ENCODE measurements around the gene STAT2. TPM values are rescaled to one million over a fixed set of nuclear protein-coding genes. Genes with fewer than 3 reads are reported as not detected.
A peak's percentile ranks its signal among the peaks of the same experiment; 100 is the strongest.

Gene STAT2
- total RNA-seq, 1 experiment from 2014 or later, result 76.6 TPM

GRCh38 chr12:56296295-56296694 is 63.6 kb downstream of the STAT2 start:
- peaks cover 6% of the 10 kb centered on the region for H4K20me1 ChIP-seq (ENCODE audit: insufficient read depth)
- DNase-seq, result no peak
- H3K79me2 ChIP-seq (ENCODE audit: low read depth), result peaks cover 74% of the 10 kb centered on the region
- H3K4me2 ChIP-seq, result no peak overlapping the region; the same call in 1 of the 2 replicates
- H3K27me3 ChIP-seq (ENCODE audit: insufficient read depth, low read depth), result no peaks in the 10 kb centered on the region
- H3F3A ChIP-seq (ENCODE audit: insufficient read depth, low read depth), result peaks cover 42% of the 10 kb centered on the region
- H3K9me2 ChIP-seq (ENCODE audit: insufficient read depth), result no peaks in the 10 kb centered on the region
- H3K9me3 ChIP-seq (ENCODE audit: insufficient read depth, low read depth), result no peaks in the 10 kb centered on the region
- TF ChIP-seq, protein P1, sequence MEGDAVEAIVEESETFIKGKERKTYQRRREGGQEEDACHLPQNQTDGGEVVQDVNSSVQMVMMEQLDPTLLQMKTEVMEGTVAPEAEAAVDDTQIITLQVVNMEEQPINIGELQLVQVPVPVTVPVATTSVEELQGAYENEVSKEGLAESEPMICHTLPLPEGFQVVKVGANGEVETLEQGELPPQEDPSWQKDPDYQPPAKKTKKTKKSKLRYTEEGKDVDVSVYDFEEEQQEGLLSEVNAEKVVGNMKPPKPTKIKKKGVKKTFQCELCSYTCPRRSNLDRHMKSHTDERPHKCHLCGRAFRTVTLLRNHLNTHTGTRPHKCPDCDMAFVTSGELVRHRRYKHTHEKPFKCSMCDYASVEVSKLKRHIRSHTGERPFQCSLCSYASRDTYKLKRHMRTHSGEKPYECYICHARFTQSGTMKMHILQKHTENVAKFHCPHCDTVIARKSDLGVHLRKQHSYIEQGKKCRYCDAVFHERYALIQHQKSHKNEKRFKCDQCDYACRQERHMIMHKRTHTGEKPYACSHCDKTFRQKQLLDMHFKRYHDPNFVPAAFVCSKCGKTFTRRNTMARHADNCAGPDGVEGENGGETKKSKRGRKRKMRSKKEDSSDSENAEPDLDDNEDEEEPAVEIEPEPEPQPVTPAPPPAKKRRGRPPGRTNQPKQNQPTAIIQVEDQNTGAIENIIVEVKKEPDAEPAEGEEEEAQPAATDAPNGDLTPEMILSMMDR (conservative IDR thresholded peaks at IDR 0.05), result no peak
- TF ChIP-seq EZH2 (IDR thresholded peaks at IDR 0.05; ENCODE audit: low read depth), result no peak
- H3K27ac ChIP-seq, result 0 out of 2 replicates have a peak overlapping the region, but pooled peaks have one; percentile 27
- ChIA-PET POLR2A (ENCODE audit: unreplicated experiment) (no interaction called here), CTCF (no interaction called here)
- H2AFZ ChIP-seq, result no peak overlapping the region
- 0 out of 2 replicates have a peak, but pooled peaks cover 11% of the 10 kb centered on the region for H3K36me3 ChIP-seq (ENCODE audit: low read depth)
- H3K4me3 ChIP-seq, result no peak overlapping the region
- intact Hi-C loops (cut with micrococcal nuclease; ENCODE audit: unreplicated experiment), result no loop called here
- peaks cover 56% of the 10 kb centered on the region for H3K4me1 ChIP-seq (replicated peaks; ENCODE audit: insufficient read depth)
- BruUV-seq (replicated peaks), result no TSS peak

DNA sequence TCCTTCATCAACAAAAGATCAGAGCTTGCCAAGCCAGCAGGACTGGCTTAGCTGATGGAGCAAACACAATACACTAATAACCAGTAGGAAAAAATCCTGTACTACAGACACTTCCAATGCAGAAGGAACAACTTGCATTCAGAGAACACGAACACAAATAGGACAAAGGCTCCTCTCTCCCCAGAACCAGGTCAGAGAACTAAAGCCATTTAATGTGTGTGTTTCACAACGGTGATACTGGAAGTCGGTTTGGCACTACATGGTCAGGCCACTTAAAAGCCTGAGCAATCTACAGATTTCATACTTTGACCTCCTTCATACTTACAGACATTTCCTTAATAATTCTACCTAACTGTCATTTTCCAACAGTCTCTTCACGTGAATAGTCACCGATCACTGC is 66.1 kb downstream of the STAT2 start:
- H3K36me3 ChIP-seq (ENCODE audit: low read depth), result 0 out of 2 replicates have a peak, but pooled peaks cover 21% of the 10 kb centered on the region
- no peaks in the 10 kb centered on the region for H3K27me3 ChIP-seq (ENCODE audit: insufficient read depth, low read depth)
- CTCF ChIA-PET, result no interaction called here
- peaks cover 6% of the 10 kb centered on the region for H4K20me1 ChIP-seq (ENCODE audit: insufficient read depth)
- intact Hi-C loops (cut with micrococcal nuclease; ENCODE audit: unreplicated experiment), result no loop called here
- no peaks in the 10 kb centered on the region for H3K9me3 ChIP-seq (ENCODE audit: insufficient read depth, low read depth)
- TF ChIP-seq, protein P1 (conservative IDR thresholded peaks at IDR 0.05), result no peak
- TF ChIP-seq EZH2 (IDR thresholded peaks at IDR 0.05; ENCODE audit: low read depth), result no peak
- no peak for DNase-seq
- H3K4me1 ChIP-seq (replicated peaks; ENCODE audit: insufficient read depth), result peaks cover 56% of the 10 kb centered on the region
- H2AFZ ChIP-seq, result no peak overlapping the region
- POLR2A ChIA-PET (ENCODE audit: unreplicated experiment), result no interaction called here
- H3K9me2 ChIP-seq (ENCODE audit: insufficient read depth), result no peaks in the 10 kb centered on the region
- peak overlapping the region; percentile 51 for H3K27ac ChIP-seq
- peaks cover 84% of the 10 kb centered on the region for H3K79me2 ChIP-seq (ENCODE audit: low read depth)
- BruUV-seq (replicated peaks), result no TSS peak
- H3K4me2 ChIP-seq, result no peak overlapping the region
- H3F3A ChIP-seq (ENCODE audit: insufficient read depth, low read depth), result peaks cover 57% of the 10 kb centered on the region
- H3K4me3 ChIP-seq, result no peak overlapping the region

Other genes with a start within 250 kb of the STAT2 start
- 3,423 and 4,460 TPM in 2 replicates for gene RPL41, start 243.5 kb downstream of the STAT2 start, total RNA-seq (2021)
- 4.4 and 6.5 TPM in 2 replicates for gene ZC3H10, start 241.8 kb downstream of the STAT2 start, total RNA-seq (2021)
- 46.1 and 52.2 TPM in 2 replicates for gene ESYT1, start 231.8 kb downstream of the STAT2 start, total RNA-seq (2021)
- gene MYL6B, start 207.5 kb downstream of the STAT2 start, total RNA-seq (2021), result 120 and 121 TPM in 2 replicates
- 666 and 697 TPM in 2 replicates for gene MYL6, start 201.7 kb downstream of the STAT2 start, total RNA-seq (2021)
- gene SMARCC2, start 170.6 kb downstream of the STAT2 start, total RNA-seq (2021), result 70.3 and 86.4 TPM in 2 replicates
- 29.5 and 33.4 TPM in 2 replicates for gene RNF41, start 138.2 kb downstream of the STAT2 start, total RNA-seq (2021)
- gene NABP2, start 135.8 kb downstream of the STAT2 start, total RNA-seq (2021), result 58.2 and 68.5 TPM in 2 replicates
- gene SLC39A5, start 130.1 kb downstream of the STAT2 start, total RNA-seq (2021), result 0.87 and 2.8 TPM in 2 replicates
- gene ANKRD52, start 101.7 kb downstream of the STAT2 start, total RNA-seq (2021), result 59.4 and 62.8 TPM in 2 replicates
- 6.5 and 6.9 TPM in 2 replicates for gene COQ10A, start 93.2 kb downstream of the STAT2 start, total RNA-seq (2021)
- 203 and 205 TPM in 2 replicates for gene CS, start 59.8 kb downstream of the STAT2 start, total RNA-seq (2021)
- 78.2 and 82.1 TPM in 2 replicates for gene CNPY2, start 44.1 kb downstream of the STAT2 start, total RNA-seq (2021)
- 78.1 and 82.8 TPM in 2 replicates for gene PAN2, start 26.1 kb downstream of the STAT2 start, total RNA-seq (2021)
- gene IL23A, start 21.2 kb downstream of the STAT2 start, total RNA-seq (2021), result 2.9 and 3.0 TPM in 2 replicates
- not detected in 2 replicates for gene APOF, start 2.8 kb upstream of the STAT2 start, total RNA-seq (2021)
- gene TIMELESS, start 89.3 kb upstream of the STAT2 start, total RNA-seq (2021), result 27.1 and 30.9 TPM in 2 replicates
- gene MIP, start 94.5 kb upstream of the STAT2 start, total RNA-seq (2021), result not detected in 2 replicates
- 3.2 and 3.3 TPM in 2 replicates for gene SPRYD4, start 108.5 kb upstream of the STAT2 start, total RNA-seq (2021)
- 1.3 and 2.9 TPM in 2 replicates for gene GLS2, start 128.1 kb upstream of the STAT2 start, total RNA-seq (2021)
- gene RBMS2, start 161.7 kb upstream of the STAT2 start, total RNA-seq (2021), result 44.7 and 81.8 TPM in 2 replicates

All from PC-9 (cell line).